Neural progenitor cell (in vitro differentiated cells): ENCODE data around the gene EHMT1. TPM values are rescaled to one million over a fixed set of nuclear protein-coding genes. Genes with fewer than 3 reads are reported as not detected.

Experiments
- DNase-seq: peaks from one replicate; pipeline ENCODE4 v3.0.0-alpha.2; 2016; ENCODE audit warnings: low spot score
- H2AFZ ChIP-seq: fragments of 200-600 bp; sonication (generic); replicated peaks from 2 replicates; pipeline ENCODE4 v1.6.1; 2016; ENCODE audit warnings: antibody characterized with exemption
- H3F3A ChIP-seq: fragments of 200-600 bp; sonication (generic); 2 replicates; pipeline ENCODE4 v1.6.1; 2016; ENCODE audit warnings: antibody characterized with exemption, low read depth
- H3K27ac ChIP-seq: fragments of 200-600 bp; sonication (generic); 2 replicates; pipeline ENCODE4 v1.5.1; 2016; ENCODE audit warnings: mild to moderate bottlenecking
- H3K27me3 ChIP-seq: fragments of 200-600 bp; sonication (generic); 2 replicates; pipeline ENCODE4 v1.6.1; 2016; ENCODE audit warnings: mild to moderate bottlenecking, moderate library complexity
- H3K36me3 ChIP-seq: fragments of 200-600 bp; sonication (generic); 2 replicates; pipeline ENCODE4 v1.5.1; 2016
- H3K4me1 ChIP-seq: fragments of 200-600 bp; sonication (generic); 2 replicates; pipeline ENCODE4 v1.6.1; 2016; ENCODE audit warnings: mixed run types
- H3K4me2 ChIP-seq: fragments of 200-600 bp; sonication (generic); 2 replicates; pipeline ENCODE4 v1.6.1; 2016
- H3K4me3 ChIP-seq: fragments of 200-600 bp; sonication (generic); 2 replicates; pipeline ENCODE4 v1.5.1; 2016
- H3K79me2 ChIP-seq: fragments of 200-600 bp; sonication (generic); 2 replicates; pipeline ENCODE4 v1.6.1; 2016; ENCODE audit warnings: low read depth
- H3K9ac ChIP-seq: fragments of 200-600 bp; sonication (generic); 2 replicates; pipeline ENCODE4 v1.6.1; 2016
- H3K9me3 ChIP-seq: fragments of 200-600 bp; sonication (generic); 2 replicates; pipeline ENCODE4 v1.5.1; 2016; ENCODE audit warnings: low read depth
- H4K20me1 ChIP-seq: fragments of 200-600 bp; sonication (generic); 2 replicates; pipeline ENCODE4 v1.6.1; 2016; ENCODE audit warnings: low read depth
- H3K27ac Mint-ChIP-seq: 3 replicates; pipeline ENCODE4 v1.8.0; 2021; ENCODE audit warnings: mixed read lengths
- H3K27me3 Mint-ChIP-seq: 2 replicates; pipeline ENCODE4 v1.8.0; 2022; ENCODE audit warnings: low read depth, mild to moderate bottlenecking, inconsistent platforms, moderate library complexity, mixed read lengths; ENCODE audit not compliant: insufficient read depth
- H3K36me3 Mint-ChIP-seq: 3 replicates; pipeline ENCODE4 v1.8.0; 2021; ENCODE audit warnings: mixed read lengths
- H3K4me1 Mint-ChIP-seq: 3 replicates; pipeline ENCODE4 v1.8.0; 2021; ENCODE audit warnings: mixed read lengths
- H3K4me3 Mint-ChIP-seq: 3 replicates; pipeline ENCODE4 v1.8.0; 2021; ENCODE audit warnings: mild to moderate bottlenecking, moderate library complexity, mixed read lengths
- H3K9me3 Mint-ChIP-seq: 3 replicates; pipeline ENCODE4 v1.8.0; 2020; ENCODE audit warnings: mixed read lengths
- EZH2 ChIP-seq: fragments of 200-600 bp; sonication (generic); IDR thresholded peaks from 2 replicates; pipeline ENCODE4 v1.6.1; 2017; ENCODE audit warnings: antibody characterized with exemption, mild to moderate bottlenecking, moderate library complexity
- EZH2phosphoT487 ChIP-seq: fragments of 200-600 bp; sonication (generic); IDR thresholded peaks from 2 replicates; pipeline ENCODE4 v1.6.1; 2017; ENCODE audit warnings: antibody characterized with exemption
- total RNA-seq: library from RNA; depleted of rRNA; stranded (reverse); fragments of >200 nt; gene quantifications from 2 replicates; pipeline ENCODE4 v1.2.3, GENCODE V29; 2015; ENCODE audit warnings: low replicate concordance
- TF ChIP-seq, protein P1 (sequence below): fragments of 200-600 bp; sonication (generic); IDR thresholded peaks from 2 replicates; pipeline ENCODE4 v1.5.1; 2017; ENCODE audit warnings: antibody characterized with exemption, mild to moderate bottlenecking

Gene EHMT1
- total RNA-seq, 1 donor from 2014 or later: 47.8 TPM

DNA sequence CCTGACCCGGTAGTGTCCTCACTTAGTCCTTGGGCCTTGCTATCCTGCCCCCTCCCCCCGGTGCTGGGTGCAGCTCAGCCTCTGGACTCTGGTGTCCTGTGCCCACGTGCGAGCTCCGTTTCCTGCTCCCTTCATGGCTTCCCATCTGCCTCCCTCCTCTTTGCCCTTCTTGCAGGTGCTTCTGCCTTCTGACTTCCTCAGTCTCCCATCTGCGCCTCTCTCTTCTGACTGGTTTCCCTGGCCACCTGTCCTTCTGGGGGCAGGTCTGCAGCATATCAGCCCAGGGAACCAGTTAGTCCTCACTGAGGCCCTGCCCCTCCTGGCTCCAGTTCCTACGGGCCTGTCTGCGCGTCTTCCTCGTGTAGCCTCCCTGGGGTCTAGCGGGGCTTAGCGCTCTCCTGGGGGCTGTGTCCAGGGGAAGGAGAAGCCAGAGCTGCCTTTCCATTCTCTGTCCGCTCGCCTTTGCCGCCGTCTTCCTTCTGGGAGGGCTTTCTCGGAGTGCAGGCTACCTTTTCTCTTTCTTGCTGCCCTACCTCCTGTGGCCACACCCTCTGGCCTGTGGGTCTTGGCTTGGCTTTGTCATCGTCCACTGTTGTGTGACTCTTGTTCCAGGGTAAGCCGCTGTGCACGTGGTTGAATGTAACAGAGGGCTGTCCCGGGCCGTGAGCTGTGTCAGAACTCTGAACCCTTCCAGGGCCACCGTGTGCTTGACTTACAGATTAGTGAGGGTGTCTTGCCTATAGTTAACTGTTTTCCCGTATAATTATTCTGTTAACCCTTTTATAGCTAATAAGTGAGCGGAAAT, 51.8 kb downstream of the EHMT1 start:
- no peak overlapping the region for H2AFZ ChIP-seq
- TF ChIP-seq EZH2phosphoT487 (no peak), EZH2 (no peak)
- TF ChIP-seq, protein P1, sequence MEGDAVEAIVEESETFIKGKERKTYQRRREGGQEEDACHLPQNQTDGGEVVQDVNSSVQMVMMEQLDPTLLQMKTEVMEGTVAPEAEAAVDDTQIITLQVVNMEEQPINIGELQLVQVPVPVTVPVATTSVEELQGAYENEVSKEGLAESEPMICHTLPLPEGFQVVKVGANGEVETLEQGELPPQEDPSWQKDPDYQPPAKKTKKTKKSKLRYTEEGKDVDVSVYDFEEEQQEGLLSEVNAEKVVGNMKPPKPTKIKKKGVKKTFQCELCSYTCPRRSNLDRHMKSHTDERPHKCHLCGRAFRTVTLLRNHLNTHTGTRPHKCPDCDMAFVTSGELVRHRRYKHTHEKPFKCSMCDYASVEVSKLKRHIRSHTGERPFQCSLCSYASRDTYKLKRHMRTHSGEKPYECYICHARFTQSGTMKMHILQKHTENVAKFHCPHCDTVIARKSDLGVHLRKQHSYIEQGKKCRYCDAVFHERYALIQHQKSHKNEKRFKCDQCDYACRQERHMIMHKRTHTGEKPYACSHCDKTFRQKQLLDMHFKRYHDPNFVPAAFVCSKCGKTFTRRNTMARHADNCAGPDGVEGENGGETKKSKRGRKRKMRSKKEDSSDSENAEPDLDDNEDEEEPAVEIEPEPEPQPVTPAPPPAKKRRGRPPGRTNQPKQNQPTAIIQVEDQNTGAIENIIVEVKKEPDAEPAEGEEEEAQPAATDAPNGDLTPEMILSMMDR: no peak
- Mint-ChIP-seq H3K27ac (peak overlapping the region; percentile 67), H3K4me1 (peaks cover 85% of the 10 kb centered on the region), H3K4me3 (peak overlapping the region; percentile 4), H3K36me3 (peaks cover 22% of the 10 kb centered on the region), H3K27me3 (peaks cover 8% of the 10 kb centered on the region), H3K9me3 (peaks cover 3% of the 10 kb centered on the region)
- no peak overlapping the region for H3K9ac ChIP-seq
- no peaks in the 10 kb centered on the region for H3K9me3 ChIP-seq
- H3K27ac ChIP-seq: peak overlapping the region; percentile 79
- peaks cover 58% of the 10 kb centered on the region for H3F3A ChIP-seq
- H3K4me1 ChIP-seq: peaks cover 70% of the 10 kb centered on the region
- H3K4me2 ChIP-seq: peak overlapping the region; percentile 79
- DNase-seq: peak; percentile 85
- H3K36me3 ChIP-seq: no peaks in the 10 kb centered on the region
- H4K20me1 ChIP-seq: peaks cover 94% of the 10 kb centered on the region
- H3K27me3 ChIP-seq: no peaks in the 10 kb centered on the region
- H3K79me2 ChIP-seq: peaks cover 100% of the 10 kb centered on the region
- peak overlapping the region; percentile 38 for H3K4me3 ChIP-seq

DNA sequence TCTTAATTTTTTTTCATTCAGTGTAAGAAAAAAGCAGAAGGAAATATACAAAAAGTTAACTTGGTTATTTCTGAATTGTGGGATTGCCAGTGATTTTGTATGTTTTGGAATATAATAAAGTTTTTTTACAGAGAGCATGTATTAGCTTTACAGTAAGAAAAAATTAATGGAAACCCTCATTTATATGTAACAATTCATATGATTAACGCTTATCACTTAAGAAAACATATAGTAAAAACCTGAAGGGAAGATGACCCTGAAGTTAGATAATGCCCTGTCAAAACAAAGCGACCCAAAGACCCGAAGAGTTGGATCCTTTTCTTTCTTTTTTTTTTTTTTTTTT, 52.4 kb downstream of the EHMT1 start:
- H4K20me1 ChIP-seq: peaks cover 91% of the 10 kb centered on the region
- peaks cover 99% of the 10 kb centered on the region for H3K79me2 ChIP-seq

GRCh38 chr9:137671721-137672120, 52.9 kb downstream of the EHMT1 start:
- no peak overlapping the region for H2AFZ ChIP-seq
- H3K9ac ChIP-seq: no peak overlapping the region
- H3F3A ChIP-seq: peaks cover 46% of the 10 kb centered on the region
- no peak for TF ChIP-seq EZH2
- no peaks in the 10 kb centered on the region for H3K36me3 ChIP-seq
- peaks cover 58% of the 10 kb centered on the region for H3K4me1 ChIP-seq
- H3K4me3 ChIP-seq: no peak overlapping the region
- no peaks in the 10 kb centered on the region for H3K9me3 ChIP-seq
- no peak overlapping the region for H3K27ac ChIP-seq
- DNase-seq: no peak
- no peaks in the 10 kb centered on the region for H3K27me3 ChIP-seq
- Mint-ChIP-seq H3K9me3 (peaks cover 3% of the 10 kb centered on the region), H3K36me3 (peaks cover 23% of the 10 kb centered on the region), H3K27me3 (peaks cover 6% of the 10 kb centered on the region), H3K4me3 (no peak overlapping the region), H3K4me1 (peaks cover 74% of the 10 kb centered on the region), H3K27ac (no peak overlapping the region)
- H3K4me2 ChIP-seq: no peak overlapping the region
- peaks cover 99% of the 10 kb centered on the region for H3K79me2 ChIP-seq
- peaks cover 91% of the 10 kb centered on the region for H4K20me1 ChIP-seq

More for the DNA sequence above, 52.4 kb downstream of the EHMT1 start:
- H3K9ac ChIP-seq: no peak overlapping the region
- H3K27ac ChIP-seq: peak overlapping the region; percentile 79
- no peaks in the 10 kb centered on the region for H3K36me3 ChIP-seq
- peaks cover 64% of the 10 kb centered on the region for H3K4me1 ChIP-seq
- no peak overlapping the region for H2AFZ ChIP-seq
- H3K27me3 ChIP-seq: no peaks in the 10 kb centered on the region
- TF ChIP-seq EZH2phosphoT487 (no peak), EZH2 (no peak)
- TF ChIP-seq, protein P1: no peak
- peaks cover 22% of the 10 kb centered on the region for H3K36me3 Mint-ChIP-seq
- peak overlapping the region; percentile 38 for H3K4me3 ChIP-seq
- DNase-seq: no peak
- H3K9me3 Mint-ChIP-seq: peaks cover 3% of the 10 kb centered on the region
- no peak overlapping the region for H3K27ac Mint-ChIP-seq
- no peaks in the 10 kb centered on the region for H3K9me3 ChIP-seq
- H3K27me3 Mint-ChIP-seq: peaks cover 6% of the 10 kb centered on the region
- H3K4me1 Mint-ChIP-seq: peaks cover 79% of the 10 kb centered on the region
- no peak overlapping the region for H3K4me3 Mint-ChIP-seq
- H3F3A ChIP-seq: peaks cover 52% of the 10 kb centered on the region
- H3K4me2 ChIP-seq: peak overlapping the region; percentile 79
